ENCODE results near the gene SOX13.

The SOX13 gene

GRCh38 chr1:204152310-204153044 lies 79.6 kb downstream of the SOX13 start:
- DNase-seq, result no peak
- peak overlapping the region; percentile 83 for H3K4me3 Mint-ChIP-seq
- peaks cover 52% of the 10 kb centered on the region for H3K27me3 Mint-ChIP-seq (ENCODE audit: low read depth, poor library complexity)
- no peak for TF ChIP-seq CTCF (IDR thresholded peaks at IDR 0.05)
- no peaks in the 10 kb centered on the region for H3K36me3 Mint-ChIP-seq (ENCODE audit: low read depth)
- no peak overlapping the region for H3K27ac Mint-ChIP-seq
- no peaks in the 10 kb centered on the region for H3K9me3 Mint-ChIP-seq
- peaks cover 10% of the 10 kb centered on the region for H3K4me1 Mint-ChIP-seq

- Mint-ChIP-seq H3K4me1 (peaks cover 11% of the 10 kb centered on the region), H3K27me3 (ENCODE audit: low read depth, poor library complexity) (peaks cover 57% of the 10 kb centered on the region), H3K4me3 (no peak overlapping the region), H3K36me3 (ENCODE audit: low read depth) (no peaks in the 10 kb centered on the region), H3K9me3 (no peaks in the 10 kb centered on the region), H3K27ac (no peak overlapping the region)
- DNase-seq, result no peak
- no peak for TF ChIP-seq CTCF (IDR thresholded peaks at IDR 0.05)
Measured at GRCh38 chr1:204153667-204154066, 80.8 kb downstream of the SOX13 start.

- H3K9me3 Mint-ChIP-seq, result no peaks in the 10 kb centered on the region
- TF ChIP-seq CTCF (IDR thresholded peaks at IDR 0.05), result no peak
- no peaks in the 10 kb centered on the region for H3K36me3 Mint-ChIP-seq (ENCODE audit: low read depth)
- peaks cover 47% of the 10 kb centered on the region for H3K27me3 Mint-ChIP-seq (ENCODE audit: low read depth, poor library complexity)
- DNase-seq, result no peak
- H3K27ac Mint-ChIP-seq, result no peak overlapping the region
- no peak overlapping the region for H3K4me3 Mint-ChIP-seq
- peaks cover 10% of the 10 kb centered on the region for H3K4me1 Mint-ChIP-seq
Measured at GRCh38 chr1:204154568-204155255, 81.8 kb downstream of the SOX13 start.

- Mint-ChIP-seq H3K36me3 (ENCODE audit: low read depth) (no peaks in the 10 kb centered on the region), H3K4me1 (peaks cover 5% of the 10 kb centered on the region), H3K27ac (no peak overlapping the region), H3K4me3 (no peak overlapping the region), H3K27me3 (ENCODE audit: low read depth, poor library complexity) (peaks cover 46% of the 10 kb centered on the region), H3K9me3 (no peaks in the 10 kb centered on the region)
- TF ChIP-seq CTCF (IDR thresholded peaks at IDR 0.05), result no peak
- no peak for DNase-seq
Measured at GRCh38 chr1:204155881-204156280, 83.0 kb downstream of the SOX13 start.

- no peak for DNase-seq
- Mint-ChIP-seq H3K4me1 (peaks cover 10% of the 10 kb centered on the region), H3K27me3 (ENCODE audit: low read depth, poor library complexity) (peaks cover 48% of the 10 kb centered on the region), H3K9me3 (no peaks in the 10 kb centered on the region), H3K36me3 (ENCODE audit: low read depth) (no peaks in the 10 kb centered on the region), H3K27ac (no peak overlapping the region), H3K4me3 (no peak overlapping the region)
- TF ChIP-seq CTCF (IDR thresholded peaks at IDR 0.05), result no peak
Measured at GRCh38 chr1:204157962-204158361, 85.0 kb downstream of the SOX13 start.
